ENCODE data around the gene OBSL1. TPM values are rescaled to one million over a fixed set of nuclear protein-coding genes. Genes with fewer than 3 reads are reported as not detected.

The OBSL1 gene
- total RNA-seq, 1 experiment from 2014 or later = 23.1 TPM

DNA sequence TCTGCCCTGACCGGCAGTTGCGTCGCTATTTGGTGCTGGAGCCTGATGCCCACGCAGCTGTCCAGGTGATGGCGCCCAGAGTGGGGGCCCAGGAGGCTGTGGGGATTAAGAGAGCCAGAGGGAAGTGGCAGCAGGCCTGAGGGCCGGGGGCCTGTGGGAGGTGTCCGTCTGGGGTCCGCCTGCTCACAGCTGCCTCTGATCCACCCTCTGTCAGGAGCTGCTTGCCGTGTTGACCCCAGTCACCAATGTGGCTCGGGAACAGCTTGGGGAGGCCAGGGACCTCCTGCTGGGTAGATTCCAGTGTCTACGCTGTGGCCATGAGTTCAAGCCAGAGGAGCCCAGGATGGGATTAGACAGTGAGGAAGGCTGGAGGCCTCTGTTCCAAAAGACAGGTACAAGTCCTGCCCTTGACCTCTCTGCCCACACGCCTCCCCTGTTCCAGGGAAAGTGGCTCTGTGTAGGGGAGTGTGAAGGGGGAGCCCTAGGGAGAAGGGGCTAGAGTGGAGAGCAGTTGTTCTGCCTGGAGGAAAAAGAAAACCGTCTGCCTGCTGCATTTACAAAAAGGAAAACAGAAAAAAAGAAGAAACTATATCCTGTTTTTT is 37.9 kb upstream of the OBSL1 start:
- no TSS peak for BruUV-seq (replicated peaks)
- H3K27me3 ChIP-seq (replicated peaks; ENCODE audit: insufficient read depth, low read depth, low read length, poor library complexity) = no peaks in the 10 kb centered on the region
- no peak overlapping the region for H3K4me3 ChIP-seq (ENCODE audit: low read depth, low read length, poor library complexity, severe bottlenecking)
- ChIA-PET CTCF (no interaction called here), POLR2A (ENCODE audit: low non-redundant PET) (no interaction called here)
- peaks cover 9% of the 10 kb centered on the region for H3K36me3 ChIP-seq (ENCODE audit: insufficient read depth, low read length, poor library complexity, severe bottlenecking)
- H3K4me1 ChIP-seq (ENCODE audit: insufficient read depth, low read length, poor library complexity, severe bottlenecking) = no peaks in the 10 kb centered on the region
- no peak overlapping the region for H3K27ac ChIP-seq (ENCODE audit: low read depth, low read length, poor library complexity, severe bottlenecking)
- no peak for DNase-seq (ENCODE audit: low spot score)
- TF ChIP-seq EZH2 (IDR thresholded peaks at IDR 0.05; ENCODE audit: borderline replicate concordance, low read depth, low read length, poor library complexity, severe bottlenecking) (no peak), CTCF (conservative IDR thresholded peaks at IDR 0.05; ENCODE audit: low read depth, low read length) (no peak)
- no peaks in the 10 kb centered on the region for H3K9me3 ChIP-seq (ENCODE audit: low read depth, low read length, poor library complexity, severe bottlenecking)
- intact Hi-C loops (cut with micrococcal nuclease; ENCODE audit: unreplicated experiment) = no loop called here

DNA sequence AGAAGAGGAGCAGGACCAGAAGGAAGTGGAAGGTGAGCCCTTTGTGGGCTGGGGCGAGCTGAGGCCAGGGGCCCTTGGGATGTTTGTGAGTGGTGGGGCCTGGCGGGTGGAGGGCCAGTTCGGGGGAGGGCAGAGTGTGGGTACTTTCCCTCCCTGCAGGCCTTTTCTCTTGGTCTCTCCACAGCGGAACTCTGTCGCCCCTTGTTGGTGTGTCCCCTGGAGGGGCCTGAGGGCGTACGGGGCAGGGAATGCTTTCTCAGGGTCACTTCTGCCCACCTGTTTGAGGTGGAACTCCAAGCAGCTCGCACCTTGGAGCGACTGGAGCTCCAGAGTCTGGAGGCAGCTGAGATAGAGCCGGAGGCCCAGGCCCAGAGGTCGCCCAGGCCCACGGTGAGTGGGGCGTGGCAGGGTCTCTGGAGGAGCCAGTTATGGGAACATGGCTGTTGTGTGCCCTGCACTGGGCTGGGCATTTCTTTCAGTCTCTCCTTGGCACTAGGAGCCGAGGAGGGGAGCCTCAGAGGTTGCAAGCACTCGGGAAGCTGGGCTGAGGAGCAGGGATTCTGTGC is 37.1 kb upstream of the OBSL1 start:
- H3K4me1 ChIP-seq (ENCODE audit: insufficient read depth, low read length, poor library complexity, severe bottlenecking) = no peaks in the 10 kb centered on the region
- H3K9me3 ChIP-seq (ENCODE audit: low read depth, low read length, poor library complexity, severe bottlenecking) = no peaks in the 10 kb centered on the region
- H3K36me3 ChIP-seq (ENCODE audit: insufficient read depth, low read length, poor library complexity, severe bottlenecking) = peaks cover 9% of the 10 kb centered on the region
- no peak overlapping the region for H3K4me3 ChIP-seq (ENCODE audit: low read depth, low read length, poor library complexity, severe bottlenecking)
- TF ChIP-seq CTCF (conservative IDR thresholded peaks at IDR 0.05; ENCODE audit: low read depth, low read length) (no peak), EZH2 (IDR thresholded peaks at IDR 0.05; ENCODE audit: borderline replicate concordance, low read depth, low read length, poor library complexity, severe bottlenecking) (no peak)
- no peak overlapping the region for H3K27ac ChIP-seq (ENCODE audit: low read depth, low read length, poor library complexity, severe bottlenecking)
- BruUV-seq (replicated peaks) = no TSS peak
- CTCF ChIA-PET = no interaction called here
- DNase-seq (ENCODE audit: low spot score) = no peak
- POLR2A ChIA-PET (ENCODE audit: low non-redundant PET) = no interaction called here
- intact Hi-C loops (cut with micrococcal nuclease; ENCODE audit: unreplicated experiment) = no loop called here
- H3K27me3 ChIP-seq (replicated peaks; ENCODE audit: insufficient read depth, low read depth, low read length, poor library complexity) = no peaks in the 10 kb centered on the region

- intact Hi-C loops (cut with micrococcal nuclease; ENCODE audit: unreplicated experiment) = no loop called here
These were observed 36.6 kb upstream of the OBSL1 start for GRCh38 chr2:219607931-219608330.

More at GRCh38 chr2:219607931-219608330, 36.6 kb upstream of the OBSL1 start:
- Histone ChIP-seq H3K27me3 (replicated peaks; ENCODE audit: insufficient read depth, low read depth, low read length, poor library complexity) (no peaks in the 10 kb centered on the region), H3K4me1 (ENCODE audit: insufficient read depth, low read length, poor library complexity, severe bottlenecking) (no peaks in the 10 kb centered on the region), H3K9me3 (ENCODE audit: low read depth, low read length, poor library complexity, severe bottlenecking) (no peaks in the 10 kb centered on the region), H3K4me3 (ENCODE audit: low read depth, low read length, poor library complexity, severe bottlenecking) (no peak overlapping the region), H3K36me3 (ENCODE audit: insufficient read depth, low read length, poor library complexity, severe bottlenecking) (peaks cover 9% of the 10 kb centered on the region), H3K27ac (ENCODE audit: low read depth, low read length, poor library complexity, severe bottlenecking) (no peak overlapping the region)
- no peak for DNase-seq (ENCODE audit: low spot score)
- TF ChIP-seq CTCF (conservative IDR thresholded peaks at IDR 0.05; ENCODE audit: low read depth, low read length) (no peak), EZH2 (IDR thresholded peaks at IDR 0.05; ENCODE audit: borderline replicate concordance, low read depth, low read length, poor library complexity, severe bottlenecking) (no peak)
- CTCF ChIA-PET = no interaction called here
- BruUV-seq (replicated peaks) = no TSS peak
- POLR2A ChIA-PET (ENCODE audit: low non-redundant PET) = no interaction called here
